ENCODE measurements around the gene GABRA4. TPM values are rescaled to one million over a fixed set of nuclear protein-coding genes. Genes with fewer than 3 reads are reported as not detected.

Gene GABRA4
- total RNA-seq, 1 experiment from 2014 or later, result not detected

- H2AFZ ChIP-seq (ENCODE audit: low read length), result no peak overlapping the region
- H3K9ac ChIP-seq (ENCODE audit: low read length), result no peak overlapping the region
- H3K27me3 ChIP-seq (ENCODE audit: low read length), result no peaks in the 10 kb centered on the region
- DNase-seq, result no peak
- no peak overlapping the region for H3K4me2 ChIP-seq (ENCODE audit: low read depth, low read length, poor library complexity, severe bottlenecking)
- no peaks in the 10 kb centered on the region for H3K79me2 ChIP-seq (ENCODE audit: low read length)
- H3K4me3 ChIP-seq (ENCODE audit: low read length), result no peak overlapping the region
- H3K9me3 ChIP-seq (ENCODE audit: low read length), result no peaks in the 10 kb centered on the region
- H3K4me1 ChIP-seq (ENCODE audit: low read length), result no peaks in the 10 kb centered on the region
- no peaks in the 10 kb centered on the region for H3K36me3 ChIP-seq (ENCODE audit: insufficient read depth, low read length)
- H3K9me2 ChIP-seq (replicated peaks; ENCODE audit: insufficient read depth, low read length), result no peaks in the 10 kb centered on the region
- H4K20me1 ChIP-seq (ENCODE audit: insufficient read depth, low read depth, low read length), result no peaks in the 10 kb centered on the region
- no peak overlapping the region for H3K27ac ChIP-seq (ENCODE audit: low read length)
Observed at GRCh38 chr4:47017081-47017480, 23.7 kb upstream of the GABRA4 start.

- no peak for DNase-seq
- H2AFZ ChIP-seq (ENCODE audit: low read length), result no peak overlapping the region
- H3K9ac ChIP-seq (ENCODE audit: low read length), result no peak overlapping the region
Observed at GRCh38 chr4:47013373-47013772, 20.0 kb upstream of the GABRA4 start.

GRCh38 chr4:47012676-47013075, 19.3 kb upstream of the GABRA4 start:
- Histone ChIP-seq H3K9me3 (ENCODE audit: low read length) (no peaks in the 10 kb centered on the region), H3K27me3 (ENCODE audit: low read length) (no peaks in the 10 kb centered on the region), H4K20me1 (ENCODE audit: insufficient read depth, low read depth, low read length) (no peaks in the 10 kb centered on the region), H3K36me3 (ENCODE audit: insufficient read depth, low read length) (no peaks in the 10 kb centered on the region), H3K4me3 (ENCODE audit: low read length) (no peak overlapping the region), H3K27ac (ENCODE audit: low read length) (no peak overlapping the region), H3K79me2 (ENCODE audit: low read length) (no peaks in the 10 kb centered on the region), H3K4me1 (ENCODE audit: low read length) (no peaks in the 10 kb centered on the region), H3K9me2 (replicated peaks; ENCODE audit: insufficient read depth, low read length) (no peaks in the 10 kb centered on the region), H3K4me2 (ENCODE audit: low read depth, low read length, poor library complexity, severe bottlenecking) (no peak overlapping the region), H2AFZ (ENCODE audit: low read length) (no peak overlapping the region), H3K9ac (ENCODE audit: low read length) (no peak overlapping the region)
- no peak for DNase-seq

More at GRCh38 chr4:47013373-47013772, 20.0 kb upstream of the GABRA4 start:
- H3K4me1 ChIP-seq (ENCODE audit: low read length), result no peaks in the 10 kb centered on the region
- no peak overlapping the region for H3K4me2 ChIP-seq (ENCODE audit: low read depth, low read length, poor library complexity, severe bottlenecking)
- H3K4me3 ChIP-seq (ENCODE audit: low read length), result no peak overlapping the region
- no peaks in the 10 kb centered on the region for H3K27me3 ChIP-seq (ENCODE audit: low read length)
- H4K20me1 ChIP-seq (ENCODE audit: insufficient read depth, low read depth, low read length), result no peaks in the 10 kb centered on the region
- no peaks in the 10 kb centered on the region for H3K9me2 ChIP-seq (replicated peaks; ENCODE audit: insufficient read depth, low read length)
- H3K79me2 ChIP-seq (ENCODE audit: low read length), result no peaks in the 10 kb centered on the region
- H3K36me3 ChIP-seq (ENCODE audit: insufficient read depth, low read length), result no peaks in the 10 kb centered on the region
- no peaks in the 10 kb centered on the region for H3K9me3 ChIP-seq (ENCODE audit: low read length)
- no peak overlapping the region for H3K27ac ChIP-seq (ENCODE audit: low read length)

GRCh38 chr4:47010912-47011446, 17.6 kb upstream of the GABRA4 start:
- H3K4me3 ChIP-seq (ENCODE audit: low read length), result no peak overlapping the region
- no peak overlapping the region for H3K9ac ChIP-seq (ENCODE audit: low read length)
- DNase-seq, result no peak
- H4K20me1 ChIP-seq (ENCODE audit: insufficient read depth, low read depth, low read length), result no peaks in the 10 kb centered on the region
- H3K4me1 ChIP-seq (ENCODE audit: low read length), result no peaks in the 10 kb centered on the region
- H3K79me2 ChIP-seq (ENCODE audit: low read length), result no peaks in the 10 kb centered on the region
- H3K36me3 ChIP-seq (ENCODE audit: insufficient read depth, low read length), result no peaks in the 10 kb centered on the region
- no peaks in the 10 kb centered on the region for H3K9me2 ChIP-seq (replicated peaks; ENCODE audit: insufficient read depth, low read length)
- H3K27me3 ChIP-seq (ENCODE audit: low read length), result no peaks in the 10 kb centered on the region
- H3K4me2 ChIP-seq (ENCODE audit: low read depth, low read length, poor library complexity, severe bottlenecking), result no peak overlapping the region
- H2AFZ ChIP-seq (ENCODE audit: low read length), result no peak overlapping the region
- no peaks in the 10 kb centered on the region for H3K9me3 ChIP-seq (ENCODE audit: low read length)
- no peak overlapping the region for H3K27ac ChIP-seq (ENCODE audit: low read length)

GRCh38 chr4:47010347-47010911, 17.0 kb upstream of the GABRA4 start:
- Histone ChIP-seq H3K9me3 (ENCODE audit: low read length) (no peaks in the 10 kb centered on the region), H3K9me2 (replicated peaks; ENCODE audit: insufficient read depth, low read length) (no peaks in the 10 kb centered on the region), H4K20me1 (ENCODE audit: insufficient read depth, low read depth, low read length) (no peaks in the 10 kb centered on the region), H3K36me3 (ENCODE audit: insufficient read depth, low read length) (no peaks in the 10 kb centered on the region), H3K4me1 (ENCODE audit: low read length) (no peaks in the 10 kb centered on the region), H3K4me2 (ENCODE audit: low read depth, low read length, poor library complexity, severe bottlenecking) (no peak overlapping the region), H3K27me3 (ENCODE audit: low read length) (no peaks in the 10 kb centered on the region), H3K27ac (ENCODE audit: low read length) (no peak overlapping the region), H3K79me2 (ENCODE audit: low read length) (no peaks in the 10 kb centered on the region), H3K9ac (ENCODE audit: low read length) (no peak overlapping the region), H3K4me3 (ENCODE audit: low read length) (no peak overlapping the region), H2AFZ (ENCODE audit: low read length) (no peak overlapping the region)
- DNase-seq, result no peak

- no peaks in the 10 kb centered on the region for H3K9me2 ChIP-seq (replicated peaks; ENCODE audit: insufficient read depth, low read length)
- DNase-seq, result peak; percentile 46
- H3K9ac ChIP-seq (ENCODE audit: low read length), result no peak overlapping the region
- no peaks in the 10 kb centered on the region for H4K20me1 ChIP-seq (ENCODE audit: insufficient read depth, low read depth, low read length)
- H3K27me3 ChIP-seq (ENCODE audit: low read length), result no peaks in the 10 kb centered on the region
- H3K36me3 ChIP-seq (ENCODE audit: insufficient read depth, low read length), result no peaks in the 10 kb centered on the region
- H3K9me3 ChIP-seq (ENCODE audit: low read length), result no peaks in the 10 kb centered on the region
- no peak overlapping the region for H3K4me2 ChIP-seq (ENCODE audit: low read depth, low read length, poor library complexity, severe bottlenecking)
- no peaks in the 10 kb centered on the region for H3K79me2 ChIP-seq (ENCODE audit: low read length)
- H3K4me3 ChIP-seq (ENCODE audit: low read length), result no peak overlapping the region
- no peak overlapping the region for H3K27ac ChIP-seq (ENCODE audit: low read length)
- no peaks in the 10 kb centered on the region for H3K4me1 ChIP-seq (ENCODE audit: low read length)
- H2AFZ ChIP-seq (ENCODE audit: low read length), result no peak overlapping the region
Observed at GRCh38 chr4:47002580-47002979, 9.2 kb upstream of the GABRA4 start.

- Histone ChIP-seq H3K4me2 (ENCODE audit: low read depth, low read length, poor library complexity, severe bottlenecking) (no peak overlapping the region), H3K9me2 (replicated peaks; ENCODE audit: insufficient read depth, low read length) (no peaks in the 10 kb centered on the region)
Observed at GRCh38 chr4:47000406-47000805, 7.0 kb upstream of the GABRA4 start.

GRCh38 chr4:46999566-46999965, 6.2 kb upstream of the GABRA4 start:
- H3K4me2 ChIP-seq (ENCODE audit: low read depth, low read length, poor library complexity, severe bottlenecking), result no peak overlapping the region
- H3K9ac ChIP-seq (ENCODE audit: low read length), result no peak overlapping the region
- H3K27ac ChIP-seq (ENCODE audit: low read length), result no peak overlapping the region
- no peaks in the 10 kb centered on the region for H3K9me2 ChIP-seq (replicated peaks; ENCODE audit: insufficient read depth, low read length)
- H4K20me1 ChIP-seq (ENCODE audit: insufficient read depth, low read depth, low read length), result no peaks in the 10 kb centered on the region
- H3K9me3 ChIP-seq (ENCODE audit: low read length), result no peaks in the 10 kb centered on the region
- no peak for DNase-seq
- no peaks in the 10 kb centered on the region for H3K27me3 ChIP-seq (ENCODE audit: low read length)
- H3K36me3 ChIP-seq (ENCODE audit: insufficient read depth, low read length), result no peaks in the 10 kb centered on the region
- H2AFZ ChIP-seq (ENCODE audit: low read length), result no peak overlapping the region
- no peaks in the 10 kb centered on the region for H3K4me1 ChIP-seq (ENCODE audit: low read length)
- no peaks in the 10 kb centered on the region for H3K79me2 ChIP-seq (ENCODE audit: low read length)
- no peak overlapping the region for H3K4me3 ChIP-seq (ENCODE audit: low read length)

More at GRCh38 chr4:47000406-47000805, 7.0 kb upstream of the GABRA4 start:
- no peak for DNase-seq
- Histone ChIP-seq H3K9ac (ENCODE audit: low read length) (no peak overlapping the region), H3K4me1 (ENCODE audit: low read length) (no peaks in the 10 kb centered on the region), H3K4me3 (ENCODE audit: low read length) (no peak overlapping the region), H3K36me3 (ENCODE audit: insufficient read depth, low read length) (no peaks in the 10 kb centered on the region), H3K27ac (ENCODE audit: low read length) (no peak overlapping the region), H4K20me1 (ENCODE audit: insufficient read depth, low read depth, low read length) (no peaks in the 10 kb centered on the region), H2AFZ (ENCODE audit: low read length) (no peak overlapping the region), H3K9me3 (ENCODE audit: low read length) (no peaks in the 10 kb centered on the region), H3K27me3 (ENCODE audit: low read length) (no peaks in the 10 kb centered on the region), H3K79me2 (ENCODE audit: low read length) (no peaks in the 10 kb centered on the region)
